HUDEP-2 (cell line): ENCODE measurements around the gene TTC28.
A peak's percentile ranks its signal among the peaks of the same experiment; 100 is the strongest.
"Not testable (repeated sequence)": the region's sequence is repeated elsewhere in the genome, so short reads cannot be mapped to it uniquely, and the experiment has no call there.

Experiments used
- DNase-seq, 76 experiments: peaks; one replicate each; lab custom pipeline; 2025; ENCODE audit not compliant: unreplicated experiment in 76 of 76; lab: John Stamatoyannopoulos, UW

Gene TTC28

GRCh38 chr22:28566920-28567499, 112.6 kb downstream of the TTC28 start:
- DNase-seq: not testable (repeated sequence)

- no peak for DNase-seq
Measured at GRCh38 chr22:28563636-28564035, 116.0 kb downstream of the TTC28 start.

- DNase-seq: no peak
Measured at GRCh38 chr22:28562324-28562723, 117.3 kb downstream of the TTC28 start.

GRCh38 chr22:28560743-28561101, 118.9 kb downstream of the TTC28 start:
- not testable (repeated sequence) for DNase-seq

GRCh38 chr22:28560046-28560742, 119.4 kb downstream of the TTC28 start:
- peak in 26 of 76 experiments; percentile 9 to 65 (median 34) for DNase-seq

GRCh38 chr22:28557184-28557583, 122.5 kb downstream of the TTC28 start:
- DNase-seq: no peak

GRCh38 chr22:28553108-28553866, 126.4 kb downstream of the TTC28 start:
- not testable (repeated sequence) for DNase-seq

- no peak for DNase-seq
Measured at GRCh38 chr22:28548406-28548805, 131.2 kb downstream of the TTC28 start.

- no peak for DNase-seq
Measured at GRCh38 chr22:28547132-28547842, 132.4 kb downstream of the TTC28 start.

- DNase-seq: no peak
Measured at GRCh38 chr22:28544431-28544868, 135.2 kb downstream of the TTC28 start.

GRCh38 chr22:28542980-28543621, 136.5 kb downstream of the TTC28 start:
- DNase-seq: no peak

GRCh38 chr22:28541137-28541536, 138.5 kb downstream of the TTC28 start:
- no peak for DNase-seq

- DNase-seq: no peak
Measured at GRCh38 chr22:28538922-28539321, 140.7 kb downstream of the TTC28 start.

- not testable (repeated sequence) for DNase-seq
Measured at GRCh38 chr22:28530565-28530964, 149.1 kb downstream of the TTC28 start.

GRCh38 chr22:28529144-28529543, 150.5 kb downstream of the TTC28 start:
- not testable (repeated sequence) for DNase-seq

GRCh38 chr22:28521451-28521850, 158.2 kb downstream of the TTC28 start:
- DNase-seq: no peak

GRCh38 chr22:28514321-28514821, 165.3 kb downstream of the TTC28 start:
- DNase-seq: no peak

- DNase-seq: not testable (repeated sequence)
Measured at GRCh38 chr22:28512387-28512786, 167.3 kb downstream of the TTC28 start.

- no peak for DNase-seq
Measured at GRCh38 chr22:28507896-28508295, 171.7 kb downstream of the TTC28 start.

GRCh38 chr22:28506150-28506535, 173.5 kb downstream of the TTC28 start:
- DNase-seq: no peak
